Measurements from ENCODE around the gene ZBTB8B. TPM values are rescaled to one million over a fixed set of nuclear protein-coding genes. Genes with fewer than 3 reads are reported as not detected.

ZBTB8B gene
- polyA plus RNA-seq, 1 donor from 2014 or later = 5.0 TPM

- H3K79me2 ChIP-seq (replicated peaks; ENCODE audit: insufficient read depth, low read length) = peaks cover 5% of the 10 kb centered on the region
- H4K20me1 ChIP-seq (ENCODE audit: insufficient read depth) = no peaks in the 10 kb centered on the region
- H3K4me3 ChIP-seq (ENCODE audit: low read length) = peak overlapping the region; percentile 96
- H3K27me3 ChIP-seq (ENCODE audit: insufficient read depth, low read depth, low read length) = no peaks in the 10 kb centered on the region
- peak overlapping the region; percentile 53 for H3K4me2 ChIP-seq (ENCODE audit: low read length)
- no peaks in the 10 kb centered on the region for H3K9me2 ChIP-seq (ENCODE audit: insufficient read depth, low read length)
- H2AFZ ChIP-seq (ENCODE audit: low read depth, low read length) = peak overlapping the region; percentile 80
- no peaks in the 10 kb centered on the region for H3K9me3 ChIP-seq (ENCODE audit: low read length)
- no peaks in the 10 kb centered on the region for H3F3A ChIP-seq (ENCODE audit: insufficient read depth, low read length, poor library complexity, severe bottlenecking)
- peak; percentile 22 for TF ChIP-seq REST (IDR thresholded peaks at IDR 0.05; ENCODE audit: borderline replicate concordance)
- TF ChIP-seq EP300 (conservative IDR thresholded peaks at IDR 0.05; ENCODE audit: poor library complexity, severe bottlenecking) = no peak
- H3K36me3 ChIP-seq (ENCODE audit: insufficient read depth, low read length) = no peaks in the 10 kb centered on the region
- H3K27ac ChIP-seq (ENCODE audit: low read length) = peak overlapping the region; percentile 78
- H3K9ac ChIP-seq (ENCODE audit: low read length) = peak overlapping the region; percentile 76
Observed at GRCh38 chr1:32464191-32464715, 619 bp upstream of the ZBTB8B start.

- no peaks in the 10 kb centered on the region for H3F3A ChIP-seq (ENCODE audit: insufficient read depth, low read length, poor library complexity, severe bottlenecking)
- no peak overlapping the region for H3K27ac ChIP-seq (ENCODE audit: low read length)
- H3K9ac ChIP-seq (ENCODE audit: low read length) = peak overlapping the region; percentile 76
- peak overlapping the region; percentile 96 for H3K4me3 ChIP-seq (ENCODE audit: low read length)
- no peaks in the 10 kb centered on the region for H3K9me3 ChIP-seq (ENCODE audit: low read length)
- peak overlapping the region; percentile 60 for H3K4me2 ChIP-seq (ENCODE audit: low read length)
- no peak overlapping the region for H2AFZ ChIP-seq (ENCODE audit: low read depth, low read length)
- TF ChIP-seq TAF1 (IDR thresholded peaks at IDR 0.05; ENCODE audit: low read depth) (no peak), RAD21 (conservative IDR thresholded peaks at IDR 0.05) (no peak), POLR2AphosphoS5 (IDR thresholded peaks at IDR 0.05) (no peak), CTCF (IDR thresholded peaks at IDR 0.05; ENCODE audit: poor library complexity, severe bottlenecking) (no peak)
- H3K9me2 ChIP-seq (ENCODE audit: insufficient read depth, low read length) = no peaks in the 10 kb centered on the region
- H3K79me2 ChIP-seq (replicated peaks; ENCODE audit: insufficient read depth, low read length) = peaks cover 5% of the 10 kb centered on the region
- no peaks in the 10 kb centered on the region for H3K27me3 ChIP-seq (ENCODE audit: insufficient read depth, low read depth, low read length)
- no peaks in the 10 kb centered on the region for H3K36me3 ChIP-seq (ENCODE audit: insufficient read depth, low read length)
- no peaks in the 10 kb centered on the region for H4K20me1 ChIP-seq (ENCODE audit: insufficient read depth)
Observed at GRCh38 chr1:32465578-32465933, 684 bp downstream of the ZBTB8B start.

GRCh38 chr1:32466761-32467160 is 1.9 kb downstream of the ZBTB8B start:
- no peak for TF ChIP-seq REST (IDR thresholded peaks at IDR 0.05; ENCODE audit: borderline replicate concordance)
- no peak for TF ChIP-seq SMC3 (conservative IDR thresholded peaks at IDR 0.05; ENCODE audit: poor library complexity)
- TF ChIP-seq TAF1 (IDR thresholded peaks at IDR 0.05; ENCODE audit: low read depth) = no peak
- TF ChIP-seq RAD21 (conservative IDR thresholded peaks at IDR 0.05) = no peak
- TF ChIP-seq CTCF (IDR thresholded peaks at IDR 0.05; ENCODE audit: poor library complexity, severe bottlenecking) = no peak
- TF ChIP-seq EZH2 (IDR thresholded peaks at IDR 0.05; ENCODE audit: borderline replicate concordance, insufficient read depth, low read length, poor library complexity, severe bottlenecking) = no peak
- TF ChIP-seq EP300 (conservative IDR thresholded peaks at IDR 0.05; ENCODE audit: poor library complexity, severe bottlenecking) = no peak
- no peak for TF ChIP-seq POLR2AphosphoS5 (IDR thresholded peaks at IDR 0.05)
- TF ChIP-seq MXI1 (conservative IDR thresholded peaks at IDR 0.05; ENCODE audit: poor library complexity, severe bottlenecking) = no peak
- H3K4me3 ChIP-seq (ENCODE audit: low read length) = no peak overlapping the region
- no peak overlapping the region for H3K4me2 ChIP-seq (ENCODE audit: low read length)
- no peaks in the 10 kb centered on the region for H3K9me2 ChIP-seq (ENCODE audit: insufficient read depth, low read length)
- H3K27ac ChIP-seq (ENCODE audit: low read length) = no peak overlapping the region
- no peaks in the 10 kb centered on the region for H3K27me3 ChIP-seq (ENCODE audit: insufficient read depth, low read depth, low read length)
- peaks cover 5% of the 10 kb centered on the region for H3K79me2 ChIP-seq (replicated peaks; ENCODE audit: insufficient read depth, low read length)
- H4K20me1 ChIP-seq (ENCODE audit: insufficient read depth) = no peaks in the 10 kb centered on the region
- no peak overlapping the region for H3K9ac ChIP-seq (ENCODE audit: low read length)
- no peaks in the 10 kb centered on the region for H3K9me3 ChIP-seq (ENCODE audit: low read length)
- no peaks in the 10 kb centered on the region for H3K36me3 ChIP-seq (ENCODE audit: insufficient read depth, low read length)
- H3F3A ChIP-seq (ENCODE audit: insufficient read depth, low read length, poor library complexity, severe bottlenecking) = no peaks in the 10 kb centered on the region
- H2AFZ ChIP-seq (ENCODE audit: low read depth, low read length) = no peak overlapping the region

All from neural cell (in vitro differentiated cells).